GM23338 (cell line): Measurements from ENCODE around the gene SH3PXD2B. TPM values are rescaled to one million over a fixed set of nuclear protein-coding genes. Genes with fewer than 3 reads are reported as not detected.

ENCODE experiments used
- ATAC-seq: fragments of 200-7000 bp; cut with Tn5 transposase; 3 replicates; pipeline ENCODE4 v1.9.1; 2020
- DNase-seq: peaks from one replicate; pipeline ENCODE4 v3.0.0-alpha.2; 2015; ENCODE audit warnings: low spot score
- H2AFZ ChIP-seq: fragments of 200-600 bp; sonication (generic); 2 replicates; pipeline ENCODE4 v1.8.0; 2016; ENCODE audit warnings: antibody characterized with exemption, mild to moderate bottlenecking, moderate library complexity
- H3F3A ChIP-seq: fragments of 200-600 bp; sonication (generic); replicated peaks from 2 replicates; pipeline ENCODE4 v1.8.0; 2017; ENCODE audit warnings: antibody characterized with exemption, mixed run types, low read depth
- H3K27ac ChIP-seq: fragments of 200-600 bp; sonication (generic); 2 replicates; pipeline ENCODE4 v1.6.1; 2016; ENCODE audit warnings: low read depth
- H3K27me3 ChIP-seq: fragments of 200-600 bp; sonication (generic); 2 replicates; pipeline ENCODE4 v1.8.0; 2016; ENCODE audit warnings: mild to moderate bottlenecking, mixed run types, moderate library complexity; ENCODE audit not compliant: insufficient read depth
- H3K36me3 ChIP-seq: fragments of 200-600 bp; sonication (generic); 2 replicates; pipeline ENCODE4 v1.8.0; 2016; ENCODE audit warnings: mild to moderate bottlenecking; ENCODE audit not compliant: insufficient read depth
- H3K4me1 ChIP-seq: fragments of 200-600 bp; sonication (generic); 2 replicates; pipeline ENCODE4 v1.8.0; 2016; ENCODE audit warnings: mild to moderate bottlenecking, moderate library complexity; ENCODE audit not compliant: insufficient read depth
- H3K4me2 ChIP-seq: fragments of 200-600 bp; sonication (generic); 2 replicates; pipeline ENCODE4 v1.7.1; 2017; ENCODE audit warnings: mixed run types
- H3K4me3 ChIP-seq: fragments of 200-600 bp; sonication (generic); 2 replicates; pipeline ENCODE4 v1.6.1; 2016; ENCODE audit warnings: mixed run types
- H3K79me2 ChIP-seq: fragments of 200-600 bp; sonication (generic); replicated peaks from 2 replicates; pipeline ENCODE4 v1.8.0; 2017; ENCODE audit warnings: mild to moderate bottlenecking; ENCODE audit not compliant: insufficient read depth
- H3K9me2 ChIP-seq: fragments of 200-600 bp; sonication (generic); 2 replicates; pipeline ENCODE4 v1.8.0; 2017; ENCODE audit not compliant: insufficient read depth
- H4K20me1 ChIP-seq: fragments of 200-600 bp; sonication (generic); replicated peaks from 2 replicates; pipeline ENCODE4 v1.8.0; 2017; ENCODE audit warnings: mild to moderate bottlenecking; ENCODE audit not compliant: insufficient read depth
- H3K27ac Mint-ChIP-seq: 2 replicates; pipeline ENCODE4 v1.8.0; 2020; ENCODE audit warnings: inconsistent platforms, mild to moderate bottlenecking, moderate library complexity, mixed read lengths
- H3K27me3 Mint-ChIP-seq: 3 replicates; pipeline ENCODE4 v1.8.0; 2022; ENCODE audit warnings: low read depth, mild to moderate bottlenecking, moderate library complexity, mixed read lengths, inconsistent platforms; ENCODE audit not compliant: insufficient read depth, poor library complexity
- H3K36me3 Mint-ChIP-seq: 3 replicates; pipeline ENCODE4 v1.8.0; 2021; ENCODE audit warnings: low read depth, mild to moderate bottlenecking, inconsistent platforms, moderate library complexity, mixed read lengths
- H3K4me1 Mint-ChIP-seq: 3 replicates; pipeline ENCODE4 v1.8.0; 2020; ENCODE audit warnings: mild to moderate bottlenecking, inconsistent platforms, mixed read lengths
- H3K4me3 Mint-ChIP-seq: 3 replicates; pipeline ENCODE4 v1.8.0; 2021; ENCODE audit warnings: moderate library complexity, mild to moderate bottlenecking, inconsistent platforms, mixed read lengths
- H3K9me3 Mint-ChIP-seq: 3 replicates; pipeline ENCODE4 v1.8.0; 2020; ENCODE audit warnings: moderate library complexity, mild to moderate bottlenecking, inconsistent platforms, mixed read lengths
- CREB1 ChIP-seq: fragments of 250-450 bp; sonication (Bioruptor Pico); IDR thresholded peaks from 2 replicates; pipeline ENCODE4 v1.5.0; 2020; ENCODE audit warnings: low read depth, mild to moderate bottlenecking, moderate library complexity
- ETS1 ChIP-seq: IDR thresholded peaks from 2 replicates; pipeline ENCODE4 v1.6.1; 2016; ENCODE audit warnings: antibody characterized with exemption
- EZH2phosphoT487 ChIP-seq: fragments of 200-600 bp; sonication (generic); IDR thresholded peaks from one replicate; pipeline ENCODE4 v1.8.1; 2018; ENCODE audit warnings: antibody characterized with exemption; ENCODE audit not compliant: unreplicated experiment
- JUNB ChIP-seq: IDR thresholded peaks from one replicate; pipeline ENCODE4 v1.6.1; 2016; ENCODE audit warnings: antibody characterized with exemption; ENCODE audit not compliant: unreplicated experiment
- NANOG ChIP-seq: IDR thresholded peaks from 2 replicates; pipeline ENCODE4 v1.6.1; 2016; ENCODE audit warnings: antibody characterized with exemption, borderline replicate concordance
- POLR2AphosphoS5 ChIP-seq: IDR thresholded peaks from 2 replicates; pipeline ENCODE4 v1.6.1; 2016; ENCODE audit warnings: antibody characterized with exemption, low read depth
- ZNF114 ChIP-seq: fragments of 250-450 bp; sonication (Bioruptor Pico); IDR thresholded peaks from 2 replicates; pipeline ENCODE4 v1.5.0; 2020; ENCODE audit warnings: mild to moderate bottlenecking, moderate library complexity
- ZNF331 ChIP-seq: fragments of 250-450 bp; sonication (Bioruptor Pico); IDR thresholded peaks from 2 replicates; pipeline ENCODE4 v1.5.0; 2020; ENCODE audit warnings: low read depth, mild to moderate bottlenecking, moderate library complexity
- polyA plus RNA-seq: library from polyadenylated mRNA; unstranded; fragments of >200 nt; fragmentation: Nextera tagmentation; extraction: Ambion mirVana; gene quantifications from 2 replicates; pipeline ENCODE4 v1.2.1, GENCODE V29; 2016
- total RNA-seq: library from RNA; depleted of rRNA; stranded (reverse); fragments of >200 nt; shearing (Covaris generic); gene quantifications from 2 replicates; pipeline ENCODE4 v1.2.3, GENCODE V29; 2014
- TF ChIP-seq, protein P1 (sequence below), 2 experiments: fragments of 200-600 bp in 1 of 2; sonication (generic) in 1 of 2; conservative IDR thresholded peaks; 2 replicates each; pipeline versions ENCODE4 v1.5.1 to v1.6.1; 2016 to 2017; ENCODE audit warnings: antibody characterized with exemption in 2 of 2, low read depth in 2 of 2, mild to moderate bottlenecking in 2 of 2, moderate library complexity in 1 of 2
- TF ChIP-seq, protein P2 (sequence below): fragments of 250-450 bp; sonication (Bioruptor Pico); IDR thresholded peaks from 2 replicates; pipeline ENCODE4 v1.5.0; 2020; ENCODE audit warnings: mild to moderate bottlenecking, moderate library complexity

SH3PXD2B gene
- total and polyA plus RNA-seq, 2 experiments from 2014 or later: 40.2 to 52.5 TPM

DNA sequence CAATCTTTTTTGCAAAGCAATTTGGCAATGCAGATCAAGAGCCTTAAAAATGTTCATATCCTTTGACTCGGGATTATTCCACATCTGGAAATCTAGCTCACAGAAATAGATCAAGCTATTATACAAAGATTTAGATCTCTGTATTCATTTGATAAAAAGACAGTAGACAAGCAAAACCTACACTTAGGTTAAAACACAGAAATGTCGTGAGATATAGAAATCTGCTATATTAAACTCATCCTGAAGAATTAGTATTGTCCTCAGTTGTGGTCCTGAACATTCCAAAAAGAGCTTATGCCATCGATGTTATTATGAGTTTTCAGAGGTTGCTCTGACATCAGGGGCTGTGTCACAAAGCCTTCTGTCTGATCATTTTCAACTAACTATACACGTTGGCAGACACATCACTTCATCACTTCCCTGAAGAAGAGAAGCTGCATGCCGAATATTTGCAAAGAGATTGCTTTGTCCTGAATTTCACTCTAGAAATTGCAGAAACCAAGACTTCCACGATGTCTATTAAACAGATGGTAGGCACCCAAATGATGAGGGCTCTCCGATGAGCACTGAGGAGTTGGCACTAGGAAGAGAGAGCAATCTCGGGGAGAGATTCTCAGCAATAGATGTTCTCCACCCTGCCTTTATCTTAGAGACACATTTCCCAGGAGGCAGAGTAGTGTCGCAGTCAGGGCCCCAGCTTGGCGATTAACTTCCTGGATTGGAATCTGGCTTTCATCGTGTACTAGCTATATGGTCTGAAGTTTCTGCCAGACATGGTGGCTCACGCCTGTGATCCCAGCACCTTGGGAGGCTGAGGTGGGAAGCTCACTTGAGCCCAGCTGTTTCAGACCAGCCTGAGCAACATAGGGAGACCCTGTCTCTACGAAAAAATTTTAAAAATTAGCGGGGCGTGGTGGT is 168.8 kb downstream of the SH3PXD2B start (continued):
- TF ChIP-seq EZH2phosphoT487 (no peak), CREB1 (CRISPR knock-in tag) (no peak), POLR2AphosphoS5 (no peak)
- TF ChIP-seq, protein P1, sequence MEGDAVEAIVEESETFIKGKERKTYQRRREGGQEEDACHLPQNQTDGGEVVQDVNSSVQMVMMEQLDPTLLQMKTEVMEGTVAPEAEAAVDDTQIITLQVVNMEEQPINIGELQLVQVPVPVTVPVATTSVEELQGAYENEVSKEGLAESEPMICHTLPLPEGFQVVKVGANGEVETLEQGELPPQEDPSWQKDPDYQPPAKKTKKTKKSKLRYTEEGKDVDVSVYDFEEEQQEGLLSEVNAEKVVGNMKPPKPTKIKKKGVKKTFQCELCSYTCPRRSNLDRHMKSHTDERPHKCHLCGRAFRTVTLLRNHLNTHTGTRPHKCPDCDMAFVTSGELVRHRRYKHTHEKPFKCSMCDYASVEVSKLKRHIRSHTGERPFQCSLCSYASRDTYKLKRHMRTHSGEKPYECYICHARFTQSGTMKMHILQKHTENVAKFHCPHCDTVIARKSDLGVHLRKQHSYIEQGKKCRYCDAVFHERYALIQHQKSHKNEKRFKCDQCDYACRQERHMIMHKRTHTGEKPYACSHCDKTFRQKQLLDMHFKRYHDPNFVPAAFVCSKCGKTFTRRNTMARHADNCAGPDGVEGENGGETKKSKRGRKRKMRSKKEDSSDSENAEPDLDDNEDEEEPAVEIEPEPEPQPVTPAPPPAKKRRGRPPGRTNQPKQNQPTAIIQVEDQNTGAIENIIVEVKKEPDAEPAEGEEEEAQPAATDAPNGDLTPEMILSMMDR (conservative IDR thresholded peaks at IDR 0.05; ENCODE audit: low read depth in 2 of 2): no peak

GRCh38 chr5:172284611-172284980 is 169.7 kb downstream of the SH3PXD2B start:
- H3K27ac ChIP-seq: peak overlapping the region; percentile 82
- Mint-ChIP-seq H3K4me3 (peak overlapping the region; percentile 95), H3K27me3 (peaks cover 18% of the 10 kb centered on the region), H3K4me1 (peaks cover 26% of the 10 kb centered on the region), H3K36me3 (no peaks in the 10 kb centered on the region), H3K27ac (peak overlapping the region; percentile 93; the same call in 1 of the 2 replicates), H3K9me3 (no peaks in the 10 kb centered on the region)
- H3K4me1 ChIP-seq: peaks cover 31% of the 10 kb centered on the region
- peaks cover 37% of the 10 kb centered on the region for H3K79me2 ChIP-seq
- peaks cover 6% of the 10 kb centered on the region; the same call in 1 of the 2 replicates for H3F3A ChIP-seq
- H3K9me2 ChIP-seq: no peaks in the 10 kb centered on the region
- ATAC-seq: peak; percentile 7
- H3K36me3 ChIP-seq: no peaks in the 10 kb centered on the region
- peak overlapping the region; percentile 68 for H3K4me3 ChIP-seq
- peaks cover 24% of the 10 kb centered on the region for H4K20me1 ChIP-seq
- peak overlapping the region; percentile 2; the same call in 1 of the 2 replicates for H2AFZ ChIP-seq
- peak overlapping the region; percentile 76 for H3K4me2 ChIP-seq
- H3K27me3 ChIP-seq: no peaks in the 10 kb centered on the region
- TF ChIP-seq ZNF114 (CRISPR knock-in tag) (no peak), EZH2phosphoT487 (no peak), CREB1 (CRISPR knock-in tag) (no peak), ZNF331 (CRISPR knock-in tag) (no peak), JUNB (no peak), POLR2AphosphoS5 (no peak), NANOG (no peak), ETS1 (no peak)
- TF ChIP-seq, protein P2, sequence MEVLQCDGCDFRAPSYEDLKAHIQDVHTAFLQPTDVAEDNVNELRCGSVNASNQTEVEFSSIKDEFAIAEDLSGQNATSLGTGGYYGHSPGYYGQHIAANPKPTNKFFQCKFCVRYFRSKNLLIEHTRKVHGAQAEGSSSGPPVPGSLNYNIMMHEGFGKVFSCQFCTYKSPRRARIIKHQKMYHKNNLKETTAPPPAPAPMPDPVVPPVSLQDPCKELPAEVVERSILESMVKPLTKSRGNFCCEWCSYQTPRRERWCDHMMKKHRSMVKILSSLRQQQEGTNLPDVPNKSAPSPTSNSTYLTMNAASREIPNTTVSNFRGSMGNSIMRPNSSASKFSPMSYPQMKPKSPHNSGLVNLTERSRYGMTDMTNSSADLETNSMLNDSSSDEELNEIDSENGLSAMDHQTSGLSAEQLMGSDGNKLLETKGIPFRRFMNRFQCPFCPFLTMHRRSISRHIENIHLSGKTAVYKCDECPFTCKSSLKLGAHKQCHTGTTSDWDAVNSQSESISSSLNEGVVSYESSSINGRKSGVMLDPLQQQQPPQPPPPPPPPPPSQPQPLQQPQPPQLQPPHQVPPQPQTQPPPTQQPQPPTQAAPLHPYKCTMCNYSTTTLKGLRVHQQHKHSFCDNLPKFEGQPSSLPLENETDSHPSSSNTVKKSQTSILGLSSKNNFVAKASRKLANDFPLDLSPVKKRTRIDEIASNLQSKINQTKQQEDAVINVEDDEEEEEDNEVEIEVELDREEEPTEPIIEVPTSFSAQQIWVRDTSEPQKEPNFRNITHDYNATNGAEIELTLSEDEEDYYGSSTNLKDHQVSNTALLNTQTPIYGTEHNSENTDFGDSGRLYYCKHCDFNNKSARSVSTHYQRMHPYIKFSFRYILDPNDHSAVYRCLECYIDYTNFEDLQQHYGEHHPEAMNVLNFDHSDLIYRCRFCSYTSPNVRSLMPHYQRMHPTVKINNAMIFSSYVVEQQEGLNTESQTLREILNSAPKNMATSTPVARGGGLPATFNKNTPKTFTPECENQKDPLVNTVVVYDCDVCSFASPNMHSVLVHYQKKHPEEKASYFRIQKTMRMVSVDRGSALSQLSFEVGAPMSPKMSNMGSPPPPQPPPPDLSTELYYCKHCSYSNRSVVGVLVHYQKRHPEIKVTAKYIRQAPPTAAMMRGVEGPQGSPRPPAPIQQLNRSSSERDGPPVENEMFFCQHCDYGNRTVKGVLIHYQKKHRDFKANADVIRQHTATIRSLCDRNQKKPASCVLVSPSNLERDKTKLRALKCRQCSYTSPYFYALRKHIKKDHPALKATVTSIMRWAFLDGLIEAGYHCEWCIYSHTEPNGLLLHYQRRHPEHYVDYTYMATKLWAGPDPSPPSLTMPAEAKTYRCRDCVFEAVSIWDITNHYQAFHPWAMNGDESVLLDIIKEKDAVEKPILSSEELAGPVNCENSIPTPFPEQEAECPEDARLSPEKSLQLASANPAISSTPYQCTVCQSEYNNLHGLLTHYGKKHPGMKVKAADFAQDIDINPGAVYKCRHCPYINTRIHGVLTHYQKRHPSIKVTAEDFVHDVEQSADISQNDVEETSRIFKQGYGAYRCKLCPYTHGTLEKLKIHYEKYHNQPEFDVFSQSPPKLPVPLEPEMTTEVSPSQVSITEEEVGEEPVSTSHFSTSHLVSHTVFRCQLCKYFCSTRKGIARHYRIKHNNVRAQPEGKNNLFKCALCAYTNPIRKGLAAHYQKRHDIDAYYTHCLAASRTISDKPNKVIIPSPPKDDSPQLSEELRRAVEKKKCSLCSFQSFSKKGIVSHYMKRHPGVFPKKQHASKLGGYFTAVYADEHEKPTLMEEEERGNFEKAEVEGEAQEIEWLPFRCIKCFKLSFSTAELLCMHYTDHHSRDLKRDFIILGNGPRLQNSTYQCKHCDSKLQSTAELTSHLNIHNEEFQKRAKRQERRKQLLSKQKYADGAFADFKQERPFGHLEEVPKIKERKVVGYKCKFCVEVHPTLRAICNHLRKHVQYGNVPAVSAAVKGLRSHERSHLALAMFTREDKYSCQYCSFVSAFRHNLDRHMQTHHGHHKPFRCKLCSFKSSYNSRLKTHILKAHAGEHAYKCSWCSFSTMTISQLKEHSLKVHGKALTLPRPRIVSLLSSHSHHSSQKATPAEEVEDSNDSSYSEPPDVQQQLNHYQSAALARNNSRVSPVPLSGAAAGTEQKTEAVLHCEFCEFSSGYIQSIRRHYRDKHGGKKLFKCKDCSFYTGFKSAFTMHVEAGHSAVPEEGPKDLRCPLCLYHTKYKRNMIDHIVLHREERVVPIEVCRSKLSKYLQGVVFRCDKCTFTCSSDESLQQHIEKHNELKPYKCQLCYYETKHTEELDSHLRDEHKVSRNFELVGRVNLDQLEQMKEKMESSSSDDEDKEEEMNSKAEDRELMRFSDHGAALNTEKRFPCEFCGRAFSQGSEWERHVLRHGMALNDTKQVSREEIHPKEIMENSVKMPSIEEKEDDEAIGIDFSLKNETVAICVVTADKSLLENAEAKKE (CRISPR knock-in tag): no peak
- TF ChIP-seq, protein P1 (conservative IDR thresholded peaks at IDR 0.05; ENCODE audit: low read depth in 2 of 2): no peak
- DNase-seq: no peak
